Transverse colon (tissue), 4 donors: ENCODE measurements around the gene INAFM2. TPM values are rescaled to one million over a fixed set of nuclear protein-coding genes. Genes with fewer than 3 reads are reported as not detected.

Experiments used
- DNase-seq: peaks from one replicate; pipeline ENCODE4 v3.0.0-alpha.2; 2019
- H3K27ac ChIP-seq, 4 donors: fragments of 200-600 bp; sonication (generic); 2 replicates each; pipeline ENCODE4 v1.5.1; 2016 to 2018; ENCODE audit warnings: inconsistent platforms in 4 of 4
- H3K27me3 ChIP-seq: fragments of 200-600 bp; sonication (generic); 2 replicates; pipeline ENCODE4 v1.5.1; 2017; ENCODE audit warnings: inconsistent platforms
- H3K36me3 ChIP-seq, 4 donors: fragments of 200-600 bp; sonication (generic); 2 replicates each; pipeline ENCODE4 v1.5.1; 2017 to 2019; ENCODE audit warnings: inconsistent platforms in 4 of 4
- H3K4me1 ChIP-seq, 4 donors: fragments of 200-600 bp; sonication (generic); 2 replicates each; pipeline ENCODE4 v1.5.1; 2017 to 2020; ENCODE audit warnings: inconsistent platforms in 4 of 4
- H3K4me3 ChIP-seq, 4 donors: fragments of 200-600 bp; sonication (generic); 1 replicate in 1 of 4; 2 replicates in 3 of 4; pipeline versions ENCODE4 v1.5.1 to v1.6.1; 2017 to 2019; ENCODE audit warnings: inconsistent platforms in 4 of 4
- H3K9me3 ChIP-seq, 2 donors: fragments of 200-600 bp; sonication (generic); 2 replicates each; pipeline ENCODE4 v1.5.1; 2017 to 2019; ENCODE audit warnings: inconsistent platforms in 2 of 2
- CTCF ChIP-seq, 5 experiments: fragments of 200-600 bp in 3 of 5; fragments of 450-650 bp in 2 of 5; sonication (generic) in 3 of 5; IDR thresholded peaks; 1 replicate in 2 of 5; 2 replicates in 3 of 5; pipeline ENCODE4 v1.5.1; 2016 to 2017; ENCODE audit warnings: antibody characterized with exemption in 5 of 5, inconsistent platforms in 3 of 5, mild to moderate bottlenecking in 2 of 5, moderate library complexity in 1 of 5
- EP300 ChIP-seq: sonication (generic); formaldehyde crosslinking; IDR thresholded peaks from one replicate; pipeline ENCODE4 v1.6.1; 2017; ENCODE audit warnings: antibody characterized with exemption, low read depth
- POLR2A ChIP-seq: fragments of 450-650 bp; IDR thresholded peaks from one replicate; pipeline ENCODE4 v1.6.1; 2016; ENCODE audit warnings: antibody characterized with exemption, mild to moderate bottlenecking, moderate library complexity
- POLR2AphosphoS5 ChIP-seq, 3 donors: sonication (generic); formaldehyde crosslinking; IDR thresholded peaks; one replicate each; pipeline ENCODE4 v1.6.1; 2016; ENCODE audit warnings: antibody characterized with exemption in 3 of 3
- WGBS, 2 donors: methylation state at CpG; one replicate each; pipeline ENCODE4 v1.1.5; 2018; ENCODE audit warnings: low coverage in 1 of 2; 5-methylcytosine and 5-hydroxymethylcytosine counted together
- in situ Hi-C, 4 donors: fragments of 200-750 bp; cut with MboI; loops; one replicate each; pipeline versions ENCODE4 v1.15.0 to v1.15.1; 2017; ENCODE audit warnings: low sequenced_read_pairs in 3 of 4, low pct_ligation_motif_present in 1 of 4, low pct_unique_long_range_greater_than_20kb in 1 of 4
- intact Hi-C: fragments of 100-400 bp; cut with DNase I; formaldehyde crosslinking; loops from one replicate; pipeline ENCODE4 v1.15.1; 2023; ENCODE audit warnings: low total_unique reads
- total RNA-seq, 4 donors: library from RNA; depleted of rRNA; stranded (reverse); fragments of >200 nt; gene quantifications; one replicate each; pipeline ENCODE4 v1.1.0, GENCODE V29; 2016

The INAFM2 gene
- total RNA-seq, 4 donors from 2014 or later, result 14.5 to 62.1 (median 19.4) TPM

GRCh38 chr15:40312370-40313158 is 10.9 kb upstream of the INAFM2 start:
- TF ChIP-seq EP300 (no peak), POLR2A (no peak), POLR2AphosphoS5 (IDR thresholded peaks at IDR 0.05) (no peak), CTCF (IDR thresholded peaks at IDR 0.05) (no peak)
- intact Hi-C loops (no loop called here), in situ Hi-C loops (loop anchor here in 1 of 4 donors (25.0 kb wide), 1 partner anchor 100 kb away; the partner anchor contains the start of gene IVD)
- no peaks in the 10 kb centered on the region for H3K9me3 ChIP-seq
- 82 to 90% methylated on average over 4 to 10 of the region's 10 CpGs for WGBS, 2 donors
- no peaks in the 10 kb centered on the region for H3K27me3 ChIP-seq
- H3K4me1 ChIP-seq, result peaks cover 0 to 31% (median 8%) of the 10 kb centered on the region in 4 donors
- no peak overlapping the region for H3K27ac ChIP-seq
- H3K36me3 ChIP-seq, result no peaks in the 10 kb centered on the region
- DNase-seq, result no peak
- H3K4me3 ChIP-seq, result no peak overlapping the region

- DNase-seq, result peak; percentile 85
- Histone ChIP-seq H3K4me3 (no peak overlapping the region), H3K9me3 (no peaks in the 10 kb centered on the region), H3K27ac (no peak overlapping the region), H3K36me3 (no peaks in the 10 kb centered on the region), H3K27me3 (no peaks in the 10 kb centered on the region), H3K4me1 (peaks cover 0 to 19% (median 8%) of the 10 kb centered on the region in 4 donors)
- intact Hi-C loops, result no loop called here
- in situ Hi-C loops, result loop anchor here in 1 of 4 donors (25.0 kb wide), 1 partner anchor 99 kb away; the partner anchor contains the start of gene IVD
- no peak for TF ChIP-seq POLR2A
- WGBS, 2 donors, result 34 to 55% methylated on average over 5 to 10 of the region's 10 CpGs
Observed at GRCh38 chr15:40313531-40314398, 9.7 kb upstream of the INAFM2 start.

GRCh38 chr15:40314723-40315276 is 8.7 kb upstream of the INAFM2 start:
- DNase-seq, result no peak
- intact Hi-C loops, result no loop called here
- peaks cover 0 to 12% (median 8%) of the 10 kb centered on the region in 4 donors for H3K4me1 ChIP-seq

GRCh38 chr15:40316931-40317330 is 6.6 kb upstream of the INAFM2 start:
- intact Hi-C loops, result no loop called here
- 78 to 80% methylated on average over 2 to 3 of the region's 3 CpGs for WGBS, 2 donors
- in situ Hi-C loops, result loop anchor here in 1 of 4 donors (25.0 kb wide), 1 partner anchor 95 kb away; the partner anchor contains the start of gene IVD

More at GRCh38 chr15:40314723-40315276, 8.7 kb upstream of the INAFM2 start:
- WGBS, 2 donors, result 87% methylated on average over 3 to 4 of the region's 4 CpGs
- TF ChIP-seq CTCF (IDR thresholded peaks at IDR 0.05) (no peak), POLR2A (no peak), EP300 (no peak), POLR2AphosphoS5 (IDR thresholded peaks at IDR 0.05) (no peak)
- in situ Hi-C loops, result loop anchor here in 1 of 4 donors (25.0 kb wide), 1 partner anchor 98 kb away; the partner anchor contains the start of gene IVD
- Histone ChIP-seq H3K4me3 (no peak overlapping the region), H3K27me3 (no peaks in the 10 kb centered on the region), H3K36me3 (no peaks in the 10 kb centered on the region), H3K9me3 (no peaks in the 10 kb centered on the region), H3K27ac (no peak overlapping the region)

More at GRCh38 chr15:40316931-40317330, 6.6 kb upstream of the INAFM2 start:
- Histone ChIP-seq H3K4me1 (peaks cover 0 to 12% (median 8%) of the 10 kb centered on the region in 4 donors), H3K27me3 (no peaks in the 10 kb centered on the region), H3K36me3 (no peaks in the 10 kb centered on the region), H3K4me3 (no peak overlapping the region), H3K27ac (no peak overlapping the region), H3K9me3 (no peaks in the 10 kb centered on the region)
- DNase-seq, result no peak
- TF ChIP-seq CTCF (IDR thresholded peaks at IDR 0.05) (no peak), POLR2A (no peak), EP300 (no peak), POLR2AphosphoS5 (IDR thresholded peaks at IDR 0.05) (no peak)
